B cell (primary cell): ENCODE data around the gene NOS1AP. TPM values are rescaled to one million over a fixed set of nuclear protein-coding genes. Genes with fewer than 3 reads are reported as not detected.

Source experiments
- ATAC-seq: fragments of 200-7000 bp; cut with Tn5 transposase; one replicate; pipeline ENCODE4 v1.10.0; 2021; ENCODE audit warnings: low read depth, mild to moderate bottlenecking, moderate number of reproducible peaks, moderate library complexity
- CTCF ChIA-PET: fragments of 350-600 bp; sonication (Branson Sonifier 250); formaldehyde crosslinking; loops from one replicate; lab custom pipeline; 2021; ENCODE audit warnings: antibody characterized with exemption, inconsistent platforms; lab: Charles Lee
- POLR2A ChIA-PET: fragments of 350-600 bp; sonication (Branson Sonifier 250); formaldehyde crosslinking; loops from one replicate; lab custom pipeline; 2021; ENCODE audit warnings: antibody characterized with exemption; lab: Charles Lee
- DNase-seq: peaks from one replicate; pipeline ENCODE4 v3.0.0; 2013
- H2AFZ ChIP-seq: 2 replicates; pipeline ENCODE4 v1.6.1; 2012; ENCODE audit warnings: mild to moderate bottlenecking, low read depth, low read length; ENCODE audit not compliant: insufficient read depth, poor library complexity, severe bottlenecking
- H3K27ac ChIP-seq, 2 donors: 1 replicate in 1 of 2; 2 replicates in 1 of 2; pipeline ENCODE4 v1.5.1; 2012 to 2013; ENCODE audit warnings: low read length in 2 of 2, mild to moderate bottlenecking in 2 of 2, moderate library complexity in 1 of 2
- H3K27me3 ChIP-seq, 4 experiments: fragments of 200-600 bp in 1 of 4; sonication (generic) in 1 of 4; replicated peaks in 1 of 4; 1 replicate in 2 of 4; 2 replicates in 2 of 4; pipeline versions ENCODE4 v1.6.1 to v1.7.0; 2013 to 2016; ENCODE audit warnings: low read length in 3 of 4, mild to moderate bottlenecking in 2 of 4, mixed read lengths in 1 of 4, moderate library complexity in 1 of 4; ENCODE audit not compliant: insufficient read depth in 4 of 4, control insufficient read depth in 3 of 4; ENCODE audit errors: control extremely low read depth in 1 of 4
- H3K36me3 ChIP-seq, 2 experiments: replicated peaks in 1 of 2; 1 replicate in 1 of 2; 2 replicates in 1 of 2; pipeline versions ENCODE4 v1.6.1 to v1.7.1; 2013; ENCODE audit warnings: low read length in 1 of 2; ENCODE audit not compliant: insufficient read depth in 2 of 2, control insufficient read depth in 1 of 2; ENCODE audit errors: control extremely low read depth in 1 of 2, extremely low read depth in 1 of 2
- H3K4me1 ChIP-seq, 2 donors: fragments of 200-600 bp in 1 of 2; sonication (generic) in 1 of 2; 1 replicate in 1 of 2; 2 replicates in 1 of 2; pipeline versions ENCODE4 v1.5.1 to v1.6.1; 2013 to 2017; ENCODE audit warnings: low read length in 2 of 2; ENCODE audit not compliant: control insufficient read depth in 2 of 2, insufficient read depth in 2 of 2
- H3K4me2 ChIP-seq: replicated peaks from 2 replicates; pipeline ENCODE3; 2012; ENCODE audit warnings: mild to moderate bottlenecking, low read depth, low read length; ENCODE audit not compliant: poor library complexity, severe bottlenecking
- H3K4me3 ChIP-seq, 5 experiments: fragments of 200-600 bp in 1 of 5; sonication (generic) in 1 of 5; 1 replicate in 3 of 5; 2 replicates in 2 of 5; pipeline versions ENCODE4 v1.5.1 to v1.7.0; 2011 to 2016; ENCODE audit warnings: low read length in 4 of 5, mild to moderate bottlenecking in 4 of 5, low read depth in 2 of 5, control low read depth in 1 of 5, moderate library complexity in 1 of 5; ENCODE audit not compliant: insufficient read depth in 1 of 5; ENCODE audit errors: control extremely low read depth in 1 of 5, extremely low read depth in 1 of 5
- H3K79me2 ChIP-seq: fragments of 200-600 bp; sonication (generic); one replicate; pipeline ENCODE4 v1.6.0; 2016; ENCODE audit warnings: low read length; ENCODE audit not compliant: control insufficient read depth, insufficient read depth
- H3K9ac ChIP-seq: fragments of 200-600 bp; sonication (generic); 2 replicates; pipeline ENCODE4 v1.6.1; 2017; ENCODE audit warnings: mild to moderate bottlenecking, low read length, moderate library complexity
- H3K9me3 ChIP-seq, 3 donors: one replicate each; pipeline versions ENCODE4 v1.6.1 to v1.7.1; 2013; ENCODE audit warnings: low read length in 2 of 3; ENCODE audit not compliant: control insufficient read depth in 2 of 3, insufficient read depth in 1 of 3; ENCODE audit errors: control extremely low read depth in 1 of 3
- H4K20me1 ChIP-seq: 2 replicates; pipeline ENCODE4 v1.6.0; 2012; ENCODE audit warnings: mild to moderate bottlenecking, low read length; ENCODE audit not compliant: insufficient read depth, control insufficient read depth, poor library complexity, severe bottlenecking
- H3K27ac Mint-ChIP-seq: one replicate; pipeline ENCODE4 v1.8.0; 2021; ENCODE audit warnings: mixed read lengths
- H3K27me3 Mint-ChIP-seq: one replicate; pipeline ENCODE4 v1.8.0; 2021; ENCODE audit warnings: mixed read lengths
- H3K4me1 Mint-ChIP-seq: one replicate; pipeline ENCODE4 v1.8.0; 2021; ENCODE audit warnings: mixed read lengths
- H3K4me3 Mint-ChIP-seq: one replicate; pipeline ENCODE4 v1.8.0; 2021; ENCODE audit warnings: mixed read lengths
- H3K9me3 Mint-ChIP-seq: one replicate; pipeline ENCODE4 v1.8.0; 2022; ENCODE audit warnings: mixed read lengths; ENCODE audit not compliant: insufficient read depth
- EZH2 ChIP-seq: IDR thresholded peaks from 2 replicates; pipeline ENCODE4 v1.6.1; 2012; ENCODE audit warnings: borderline replicate concordance, low read depth, mild to moderate bottlenecking, moderate library complexity, low read length; ENCODE audit not compliant: insufficient read depth, poor library complexity, severe bottlenecking
- WGBS: methylation state at CpG from one replicate; pipeline ENCODE4 v1.1.5; 2013; ENCODE audit warnings: missing lambda C conversion rate; ENCODE audit not compliant: insufficient coverage; 5-methylcytosine and 5-hydroxymethylcytosine counted together
- intact Hi-C: fragments of 100-400 bp; cut with micrococcal nuclease; formaldehyde crosslinking; loops from one replicate; pipeline ENCODE4 v1.10.0; 2022
- polyA plus RNA-seq: library from polyadenylated mRNA; depleted of rRNA; stranded (reverse); fragments of >200 nt; gene quantifications from 2 replicates; pipeline ENCODE4 v1.2.3, GENCODE V29; 2012
- total RNA-seq, 2 donors: library from RNA; stranded (reverse); fragments of 120-200 nt in 1 of 2; gene quantifications; 1 replicate in 1 of 2; 2 replicates in 1 of 2; pipeline versions ENCODE4 v1.2.3 to v1.2.4, GENCODE V29; 2013 to 2022
- TF ChIP-seq, protein P1 (sequence below): fragments of 200-600 bp; IDR thresholded peaks from one replicate; pipeline ENCODE4 v1.8.0; 2022; ENCODE audit warnings: antibody characterized with exemption, mild to moderate bottlenecking

Gene NOS1AP
- total and polyA plus RNA-seq, 2 donors (not counting 1 experiment from before 2014, with no cell fraction given): 0.32 TPM; not detected in 1

DNA sequence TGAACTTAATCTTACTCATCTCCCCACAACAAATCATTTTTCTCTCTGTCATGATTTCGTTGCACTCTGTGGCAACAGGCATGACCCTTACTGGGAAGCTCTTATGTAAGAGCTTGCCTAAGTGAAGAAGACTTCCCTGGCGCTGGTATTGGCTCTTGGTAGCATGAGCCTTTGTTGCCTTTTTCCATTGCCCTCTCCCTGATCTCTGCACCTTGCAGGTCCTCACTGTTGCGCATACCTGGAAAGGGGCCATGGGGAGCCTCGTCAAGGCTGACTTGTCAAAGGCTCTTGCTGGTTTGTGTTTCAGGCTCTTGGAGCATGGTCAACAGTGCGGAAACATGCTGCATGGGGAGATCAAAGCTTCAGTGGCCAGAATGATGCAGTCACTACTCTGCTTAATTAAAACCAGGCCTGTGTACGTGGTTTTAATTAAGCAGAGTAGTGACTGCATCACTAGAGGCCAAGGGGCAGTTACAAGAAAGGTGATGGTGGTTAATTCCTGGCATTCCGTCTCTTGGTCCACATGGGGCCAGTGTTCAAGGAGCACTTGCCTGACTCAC, 165.8 kb downstream of the NOS1AP start:
- Histone ChIP-seq H3K79me2 (no peaks in the 10 kb centered on the region), H3K27me3 (peaks cover 0 to 7% (median 4%) of the 10 kb centered on the region in 4 experiments), H3K4me3 (no peak overlapping the region), H3K9me3 (no peaks in the 10 kb centered on the region), H3K36me3 (no peaks in the 10 kb centered on the region), H3K4me1 (no peaks in the 10 kb centered on the region), H2AFZ (no peak overlapping the region), H4K20me1 (no peaks in the 10 kb centered on the region), H3K27ac (no peak overlapping the region), H3K4me2 (no peak overlapping the region), H3K9ac (no peak overlapping the region)
- H3K9me3 Mint-ChIP-seq: no peaks in the 10 kb centered on the region
- intact Hi-C loops: no loop called here
- ChIA-PET CTCF (no interaction called here), POLR2A (no interaction called here)
- no peak overlapping the region for H3K27ac Mint-ChIP-seq
- DNase-seq (no peak), ATAC-seq (no peak)
- TF ChIP-seq, protein P1, sequence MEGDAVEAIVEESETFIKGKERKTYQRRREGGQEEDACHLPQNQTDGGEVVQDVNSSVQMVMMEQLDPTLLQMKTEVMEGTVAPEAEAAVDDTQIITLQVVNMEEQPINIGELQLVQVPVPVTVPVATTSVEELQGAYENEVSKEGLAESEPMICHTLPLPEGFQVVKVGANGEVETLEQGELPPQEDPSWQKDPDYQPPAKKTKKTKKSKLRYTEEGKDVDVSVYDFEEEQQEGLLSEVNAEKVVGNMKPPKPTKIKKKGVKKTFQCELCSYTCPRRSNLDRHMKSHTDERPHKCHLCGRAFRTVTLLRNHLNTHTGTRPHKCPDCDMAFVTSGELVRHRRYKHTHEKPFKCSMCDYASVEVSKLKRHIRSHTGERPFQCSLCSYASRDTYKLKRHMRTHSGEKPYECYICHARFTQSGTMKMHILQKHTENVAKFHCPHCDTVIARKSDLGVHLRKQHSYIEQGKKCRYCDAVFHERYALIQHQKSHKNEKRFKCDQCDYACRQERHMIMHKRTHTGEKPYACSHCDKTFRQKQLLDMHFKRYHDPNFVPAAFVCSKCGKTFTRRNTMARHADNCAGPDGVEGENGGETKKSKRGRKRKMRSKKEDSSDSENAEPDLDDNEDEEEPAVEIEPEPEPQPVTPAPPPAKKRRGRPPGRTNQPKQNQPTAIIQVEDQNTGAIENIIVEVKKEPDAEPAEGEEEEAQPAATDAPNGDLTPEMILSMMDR: no peak
- no peak for TF ChIP-seq EZH2
- H3K4me3 Mint-ChIP-seq: no peak overlapping the region
- peaks cover 3% of the 10 kb centered on the region for H3K4me1 Mint-ChIP-seq
- WGBS: 57% methylated on average over 6 of the region's 7 CpGs
- peaks cover 26% of the 10 kb centered on the region for H3K27me3 Mint-ChIP-seq

DNA sequence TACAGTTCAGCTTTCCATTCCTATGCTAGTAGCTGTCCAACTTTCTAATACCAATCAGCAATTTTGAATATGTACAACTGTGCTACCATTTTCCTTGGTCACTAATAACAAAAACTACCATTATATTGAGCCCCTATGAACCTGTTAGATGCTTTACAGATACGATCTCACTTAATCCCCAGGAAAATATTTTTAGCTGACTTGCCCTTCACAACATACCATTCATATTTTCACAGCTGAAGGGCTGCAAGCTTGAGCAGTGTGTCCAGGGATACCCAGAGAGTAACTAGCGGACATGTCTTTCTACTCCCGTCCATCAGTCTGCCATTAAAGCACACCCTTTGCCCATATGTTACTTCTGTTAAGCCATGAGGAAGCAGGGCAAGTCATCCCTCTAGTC, 166.7 kb downstream of the NOS1AP start:
- H3K79me2 ChIP-seq: no peaks in the 10 kb centered on the region
- TF ChIP-seq, protein P1: no peak
- TF ChIP-seq EZH2: no peak
- ChIA-PET CTCF (no interaction called here), POLR2A (no interaction called here)
- DNase-seq (no peak), ATAC-seq (no peak)
- H3K27ac ChIP-seq: no peak overlapping the region
- H3K9ac ChIP-seq: no peak overlapping the region
- H3K4me2 ChIP-seq: no peak overlapping the region
- no peaks in the 10 kb centered on the region for H3K4me1 Mint-ChIP-seq
- peaks cover 0 to 7% (median 4%) of the 10 kb centered on the region in 4 experiments for H3K27me3 ChIP-seq
- no peaks in the 10 kb centered on the region for H4K20me1 ChIP-seq
- H3K4me3 Mint-ChIP-seq: no peak overlapping the region
- no peaks in the 10 kb centered on the region for H3K36me3 ChIP-seq
- H3K9me3 ChIP-seq: no peaks in the 10 kb centered on the region
- 84% methylated on average over 3 of the region's 3 CpGs for WGBS
- H3K4me3 ChIP-seq: no peak overlapping the region
- no peaks in the 10 kb centered on the region for H3K9me3 Mint-ChIP-seq
- H3K27me3 Mint-ChIP-seq: peaks cover 26% of the 10 kb centered on the region
- H3K4me1 ChIP-seq: no peaks in the 10 kb centered on the region
- no peak overlapping the region for H2AFZ ChIP-seq
- intact Hi-C loops: no loop called here
- no peak overlapping the region for H3K27ac Mint-ChIP-seq
